GM23248 (cell line): ENCODE measurements around the gene BICRA. TPM values are rescaled to one million over a fixed set of nuclear protein-coding genes. Genes with fewer than 3 reads are reported as not detected.

ENCODE experiments used
- DNase-seq: peaks from one replicate; pipeline ENCODE4 v3.0.0-alpha.2; 2015
- H2AFZ ChIP-seq: fragments of 200-600 bp; sonication (generic); 2 replicates; pipeline ENCODE4 v1.6.1; 2016; ENCODE audit warnings: antibody characterized with exemption
- H3F3A ChIP-seq: fragments of 200-600 bp; sonication (generic); 2 replicates; pipeline ENCODE4 v1.6.1; 2016; ENCODE audit warnings: mild to moderate bottlenecking, antibody characterized with exemption, mixed run types; ENCODE audit not compliant: insufficient read depth
- H3K27ac ChIP-seq: fragments of 200-600 bp; sonication (generic); 2 replicates; pipeline ENCODE4 v1.5.1; 2016; ENCODE audit warnings: mild to moderate bottlenecking
- H3K27me3 ChIP-seq: fragments of 200-600 bp; sonication (generic); replicated peaks from 2 replicates; pipeline ENCODE4 v1.6.1; 2016; ENCODE audit warnings: mild to moderate bottlenecking; ENCODE audit not compliant: insufficient read depth
- H3K36me3 ChIP-seq: fragments of 200-600 bp; sonication (generic); 2 replicates; pipeline ENCODE4 v1.6.1; 2016; ENCODE audit warnings: low read depth, mild to moderate bottlenecking
- H3K4me1 ChIP-seq: fragments of 200-600 bp; sonication (generic); 2 replicates; pipeline ENCODE4 v1.6.1; 2016; ENCODE audit warnings: mild to moderate bottlenecking; ENCODE audit not compliant: insufficient read depth
- H3K4me2 ChIP-seq: fragments of 200-600 bp; sonication (generic); one replicate; pipeline ENCODE4 v1.6.1; 2016; ENCODE audit warnings: mild to moderate bottlenecking; ENCODE audit not compliant: unreplicated experiment
- H3K4me3 ChIP-seq: fragments of 200-600 bp; sonication (generic); 2 replicates; pipeline ENCODE4 v1.5.1; 2016; ENCODE audit warnings: mild to moderate bottlenecking
- H3K79me2 ChIP-seq: fragments of 200-600 bp; sonication (generic); 2 replicates; pipeline ENCODE4 v1.6.1; 2016; ENCODE audit warnings: mild to moderate bottlenecking; ENCODE audit not compliant: insufficient read depth
- H3K9ac ChIP-seq: fragments of 200-600 bp; sonication (generic); 2 replicates; pipeline ENCODE4 v1.6.1; 2016; ENCODE audit warnings: mild to moderate bottlenecking
- H3K9me2 ChIP-seq: fragments of 200-600 bp; sonication (generic); 2 replicates; pipeline ENCODE4 v1.6.1; 2016; ENCODE audit warnings: mixed run types, mild to moderate bottlenecking, moderate library complexity; ENCODE audit not compliant: insufficient read depth
- H3K9me3 ChIP-seq: fragments of 200-600 bp; sonication (generic); one replicate; pipeline ENCODE4 v1.6.1; 2017; ENCODE audit warnings: low read depth
- H4K20me1 ChIP-seq: fragments of 200-600 bp; sonication (generic); 2 replicates; pipeline ENCODE4 v1.6.0; 2016; ENCODE audit not compliant: insufficient read depth
- EZH2 ChIP-seq: fragments of 200-600 bp; sonication (generic); IDR thresholded peaks from 2 replicates; pipeline ENCODE4 v1.6.1; 2018; ENCODE audit warnings: antibody characterized with exemption, mild to moderate bottlenecking; ENCODE audit not compliant: insufficient read depth, poor library complexity, severe bottlenecking
- EZH2phosphoT487 ChIP-seq: fragments of 200-600 bp; sonication (generic); IDR thresholded peaks from 2 replicates; pipeline ENCODE4 v1.6.1; 2018; ENCODE audit warnings: antibody characterized with exemption, moderate library complexity, mild to moderate bottlenecking, low read depth; ENCODE audit not compliant: insufficient read depth
- WGBS, 2 experiments: methylation state at CpG; one replicate each; pipeline ENCODE4 v1.1.6; 2015 to 2017; ENCODE audit warnings: low lambda C conversion rate in 2 of 2, low coverage in 1 of 2; ENCODE audit errors: missing lambda C conversion rate in 2 of 2; 5-methylcytosine and 5-hydroxymethylcytosine counted together
- in situ Hi-C: fragments of 300-500 bp; cut with MboI; formaldehyde crosslinking; loops from 2 replicates; pipeline ENCODE4 v1.15.0; 2020
- polyA plus RNA-seq: library from polyadenylated mRNA; unstranded; fragments of >200 nt; fragmentation: Nextera tagmentation; extraction: Ambion mirVana; gene quantifications from 2 replicates; pipeline ENCODE4 v1.2.1, GENCODE V29; 2016
- total RNA-seq: library from RNA; depleted of rRNA; stranded (reverse); fragments of >200 nt; shearing (Covaris generic); gene quantifications from 2 replicates; pipeline ENCODE4 v1.2.3, GENCODE V29; 2014

The BICRA gene
- total and polyA plus RNA-seq, 2 experiments from 2014 or later = 0.86 to 1.1 TPM

GRCh38 chr19:47698631-47699359, 89.9 kb downstream of the BICRA start:
- Histone ChIP-seq H3K27me3 (no peaks in the 10 kb centered on the region), H3K79me2 (no peaks in the 10 kb centered on the region), H3K36me3 (peaks cover 13% of the 10 kb centered on the region; the same call in 1 of the 2 replicates), H3K9ac (no peak overlapping the region), H3K9me3 (no peaks in the 10 kb centered on the region), H3K9me2 (no peaks in the 10 kb centered on the region), H3K27ac (no peak overlapping the region), H3F3A (0 out of 2 replicates have a peak, but pooled peaks cover 7% of the 10 kb centered on the region), H3K4me2 (no peak overlapping the region), H4K20me1 (no peaks in the 10 kb centered on the region), H2AFZ (no peak overlapping the region), H3K4me1 (no peaks in the 10 kb centered on the region), H3K4me3 (no peak overlapping the region)
- in situ Hi-C loops = no loop called here
- TF ChIP-seq EZH2 (no peak), EZH2phosphoT487 (no peak)
- DNase-seq = no peak
- 88 to 89% methylated on average over 25 to 46 of the region's 46 CpGs for WGBS, 2 experiments

- Histone ChIP-seq H3K27ac (no peak overlapping the region), H2AFZ (no peak overlapping the region), H3K36me3 (peaks cover 16% of the 10 kb centered on the region; the same call in 1 of the 2 replicates), H3K4me3 (no peak overlapping the region), H3K4me1 (no peaks in the 10 kb centered on the region), H3K4me2 (no peak overlapping the region), H3K9me2 (no peaks in the 10 kb centered on the region), H3K27me3 (no peaks in the 10 kb centered on the region), H3F3A (0 out of 2 replicates have a peak, but pooled peaks cover 11% of the 10 kb centered on the region), H4K20me1 (no peaks in the 10 kb centered on the region), H3K9me3 (no peaks in the 10 kb centered on the region), H3K79me2 (no peaks in the 10 kb centered on the region), H3K9ac (no peak overlapping the region)
- 54 to 63% methylated on average over 7 to 9 of the region's 9 CpGs for WGBS, 2 experiments
- TF ChIP-seq EZH2phosphoT487 (no peak), EZH2 (no peak)
- in situ Hi-C loops = no loop called here
- peak; percentile 61 for DNase-seq
These were observed 90.5 kb downstream of the BICRA start for GRCh38 chr19:47699360-47699917.

GRCh38 chr19:47700934-47701716, 92.2 kb downstream of the BICRA start:
- in situ Hi-C loops = loop anchor here (10.0 kb wide), 1 partner anchor 406 kb away; no protein-coding TSS in a partner anchor
- no peaks in the 10 kb centered on the region for H3K9me3 ChIP-seq
- no peak for DNase-seq
- no peak overlapping the region for H3K4me2 ChIP-seq
- H3K4me1 ChIP-seq = no peaks in the 10 kb centered on the region
- H3K4me3 ChIP-seq = no peak overlapping the region
- H3K9me2 ChIP-seq = no peaks in the 10 kb centered on the region
- H3K27ac ChIP-seq = no peak overlapping the region
- 0 out of 2 replicates have a peak, but pooled peaks cover 11% of the 10 kb centered on the region for H3F3A ChIP-seq
- no peak overlapping the region for H3K9ac ChIP-seq
- H4K20me1 ChIP-seq = no peaks in the 10 kb centered on the region
- no peaks in the 10 kb centered on the region for H3K27me3 ChIP-seq
- no peak for TF ChIP-seq EZH2phosphoT487
- TF ChIP-seq EZH2 = no peak
- no peaks in the 10 kb centered on the region for H3K79me2 ChIP-seq
- WGBS, 2 experiments = 88 to 91% methylated on average over 9 to 43 of the region's 43 CpGs
- H2AFZ ChIP-seq = no peak overlapping the region
- peaks cover 16% of the 10 kb centered on the region; the same call in 1 of the 2 replicates for H3K36me3 ChIP-seq
